Measurements from ENCODE around the gene SNTB2. TPM values are rescaled to one million over a fixed set of nuclear protein-coding genes. Genes with fewer than 3 reads are reported as not detected.

SNTB2 gene
- total and polyA plus RNA-seq, 2 of the 4 experiments (the other 2 are of a cell fraction): 23.5 to 47.5 TPM

GRCh38 chr16:69301861-69302260, 114.9 kb downstream of the SNTB2 start:
- H2AFZ ChIP-seq (replicated peaks; ENCODE audit: low read length, poor library complexity): no peak overlapping the region
- H2BK20ac ChIP-seq (ENCODE audit: low read depth, low read length): no peak overlapping the region
- no peak overlapping the region for H3K23ac ChIP-seq (ENCODE audit: low read depth, low read length)
- no peak overlapping the region for H3K4me3 ChIP-seq (ENCODE audit: insufficient read depth, low read depth, low read length)
- H3K9me1 ChIP-seq (ENCODE audit: insufficient read depth, low read length): peaks cover 12% of the 10 kb centered on the region
- H4K8ac ChIP-seq (ENCODE audit: low read depth in 2 of 2, low read length in 2 of 2): no peak overlapping the region
- no peaks in the 10 kb centered on the region for H3K4me1 ChIP-seq (ENCODE audit: control insufficient read depth, insufficient read depth, low read length)
- H2BK5ac ChIP-seq (ENCODE audit: low read depth, low read length, poor library complexity, severe bottlenecking): peak overlapping the region; percentile 39
- dilution Hi-C loops (cut with HindIII; ENCODE audit: low sequenced_read_pairs, unreplicated experiment) (no loop called here), intact Hi-C loops (cut with micrococcal nuclease) (no loop called here), in situ Hi-C loops (cut with MboI; ENCODE audit: low sequenced_read_pairs) (no loop called here)
- H3K79me1 ChIP-seq (ENCODE audit: low read depth in 1 of 2, low read length in 2 of 2): peaks cover 9 to 45% of the 10 kb centered on the region in 2 experiments; a peak in 3 of 4 replicates
- no peak overlapping the region for H3K14ac ChIP-seq (replicated peaks; ENCODE audit: low read depth, low read length)
- no peak overlapping the region for H3K27ac ChIP-seq (ENCODE audit: insufficient read depth, low read length)
- POLR2A ChIA-PET (ENCODE audit: unreplicated experiment): no interaction called here
- H3K27me3 ChIP-seq (ENCODE audit: control insufficient read depth, insufficient read depth, low read length): no peaks in the 10 kb centered on the region
- 100% methylated on average over 2 of the region's 4 CpGs; no CpG with 5 or more reads in 1 of the 2 experiments for WGBS, 2 experiments (ENCODE audit: extremely low coverage in 2 of 2, insufficient read length in 1 of 2)
- DNase-seq: no peak
- H3K36me3 ChIP-seq (ENCODE audit: control insufficient read depth, insufficient read depth, low read length): peaks cover 42% of the 10 kb centered on the region
- no peak overlapping the region for H3K18ac ChIP-seq (ENCODE audit: low read depth, low read length)
- H3K4me2 ChIP-seq (ENCODE audit: low read depth, low read length): no peak overlapping the region
- no peak for ATAC-seq (ENCODE audit: low read depth)
- H2BK120ac ChIP-seq (ENCODE audit: low read depth, low read length): no peak overlapping the region
- H4K20me1 ChIP-seq (ENCODE audit: insufficient read depth, low read length): peaks cover 3% of the 10 kb centered on the region; the same call in 1 of the 2 replicates
- H2AK5ac ChIP-seq (ENCODE audit: low read depth, low read length): no peak overlapping the region; the same call in 1 of the 2 replicates
- H3K4ac ChIP-seq (ENCODE audit: low read depth, low read length): no peak overlapping the region
- no peak overlapping the region for H2AK9ac ChIP-seq (replicated peaks; ENCODE audit: low read depth, low read length, poor library complexity)
- H3K9ac ChIP-seq (ENCODE audit: low read depth, low read length): no peak overlapping the region
- no peak for TF ChIP-seq FOS (IDR thresholded peaks at IDR 0.05; ENCODE audit: low read depth, low read length)
- no peak for TF ChIP-seq ELK1 (IDR thresholded peaks at IDR 0.05; ENCODE audit: borderline replicate concordance, low read depth, low read length)
- no peak for TF ChIP-seq MAZ (IDR thresholded peaks at IDR 0.05; ENCODE audit: borderline replicate concordance, low read depth, low read length)
- no peak overlapping the region for H4K5ac ChIP-seq (ENCODE audit: low read depth, low read length)
- no peak overlapping the region for H2BK15ac ChIP-seq (ENCODE audit: low read depth, low read length)
- CTCF ChIA-PET: interaction anchor here (1.0 kb wide), 1 partner anchor 12 kb away, joined by 3 read pairs; no protein-coding TSS in a partner anchor
- BruUV-seq (replicated peaks): no TSS peak
- H4K91ac ChIP-seq (ENCODE audit: insufficient read depth, low read depth, low read length): no peak overlapping the region
- H3K56ac ChIP-seq (ENCODE audit: extremely low read depth, insufficient read depth, low read length): no peak overlapping the region
- H3K9me3 ChIP-seq (ENCODE audit: control insufficient read depth, insufficient read depth, low read length): no peaks in the 10 kb centered on the region

All from IMR-90 (cell line).